Keratinocyte (primary cell): ENCODE data around the gene DMRTC1B.
"Not testable (repeated sequence)": the region's sequence is repeated elsewhere in the genome, so short reads cannot be mapped to it uniquely, and the experiment has no call there.

Experiments
- CTCF ChIP-seq, 3 experiments: IDR thresholded peaks in 1 of 3; conservative IDR thresholded peaks in 1 of 3; optimal IDR thresholded peaks in 1 of 3; 2 replicates in 2 of 3; 3 replicates in 1 of 3; pipeline versions ENCODE3 to v1.5.1; 2011; ENCODE audit warnings: low read length in 3 of 3, mild to moderate bottlenecking in 3 of 3, moderate library complexity in 2 of 3, control low read depth in 1 of 3, inconsistent platforms in 1 of 3; ENCODE audit not compliant: insufficient read depth in 2 of 3; ENCODE audit errors: extremely low read depth in 1 of 3
- EZH2 ChIP-seq: IDR thresholded peaks from one replicate; pipeline ENCODE4 v1.6.1; 2012; ENCODE audit warnings: inconsistent platforms, mild to moderate bottlenecking, low read length, moderate library complexity

GRCh38 chrX:72778146-72778545, 1.5 kb downstream of the DMRTC1B start:
- TF ChIP-seq CTCF (optimal IDR thresholded peaks at IDR 0.05 in 1 of 3, IDR thresholded peaks at IDR 0.05 in 1 of 3, conservative IDR thresholded peaks at IDR 0.05 in 1 of 3; ENCODE audit: extremely low read depth in 1 of 3, insufficient read depth in 2 of 3, low read length in 3 of 3); EZH2: not testable (repeated sequence)
